Activated CD4-positive, alpha-beta T cell treated with anti-CD3 and anti-CD28 coated beads, Interleukin-2, amount 10 ng/mL, durations not matched to agents 24 days and 14 days (primary cell): ENCODE results near the gene KRTAP6-1. TPM values are rescaled to one million over a fixed set of nuclear protein-coding genes. Genes with fewer than 3 reads are reported as not detected.

Source experiments
- DNase-seq: peaks from one replicate; pipeline ENCODE4 v3.0.0; 2022
- H3K27ac Mint-ChIP-seq: one replicate; pipeline ENCODE4 v1.8.0; 2022; ENCODE audit warnings: mild to moderate bottlenecking, mixed read lengths
- H3K27me3 Mint-ChIP-seq: one replicate; pipeline ENCODE4 v1.8.0; 2022; ENCODE audit warnings: mixed read lengths
- H3K36me3 Mint-ChIP-seq: one replicate; pipeline ENCODE4 v1.8.0; 2022; ENCODE audit warnings: low read depth, mild to moderate bottlenecking, mixed read lengths
- H3K4me1 Mint-ChIP-seq: one replicate; pipeline ENCODE4 v1.8.0; 2021; ENCODE audit warnings: mixed read lengths
- H3K4me3 Mint-ChIP-seq: one replicate; pipeline ENCODE4 v1.8.0; 2022; ENCODE audit warnings: mild to moderate bottlenecking, moderate library complexity, mixed read lengths
- H3K9me3 Mint-ChIP-seq: one replicate; pipeline ENCODE4 v1.8.0; 2021; ENCODE audit warnings: mixed read lengths
- intact Hi-C: fragments of 100-400 bp; cut with micrococcal nuclease; formaldehyde crosslinking; loops from one replicate; pipeline ENCODE4 v1.15.1; 2023
- total RNA-seq: library from RNA; stranded (reverse); gene quantifications from 2 replicates; pipeline ENCODE4 v1.2.3, GENCODE V29; 2022

Gene KRTAP6-1
- not detected in 2 replicates for total RNA-seq

- H3K9me3 Mint-ChIP-seq: no peaks in the 10 kb centered on the region
- no peaks in the 10 kb centered on the region for H3K4me1 Mint-ChIP-seq
- no peaks in the 10 kb centered on the region for H3K27me3 Mint-ChIP-seq
- DNase-seq: no peak
- no peak within 1 kb of the TSS for H3K27ac Mint-ChIP-seq
- intact Hi-C loops: no loop called here
- H3K36me3 Mint-ChIP-seq: no peaks in the 10 kb centered on the region
- H3K4me3 Mint-ChIP-seq: no peak within 1 kb of the TSS
Observed at GRCh38 chr21:30613836-30614235, at the start of gene KRTAP6-1. KRTAP6-1 (minus strand) TSS chr21:30613930; CDS start chr21:30613904, 26 bp downstream.

- Mint-ChIP-seq H3K27me3 (peaks cover 2% of the 10 kb centered on the region), H3K9me3 (peaks cover 4% of the 10 kb centered on the region)
Observed at GRCh38 chr21:30652891-30653290, 39.2 kb upstream of the KRTAP6-1 start.

GRCh38 chr21:30646904-30647414 lies 33.2 kb upstream of the KRTAP6-1 start:
- Mint-ChIP-seq H3K27me3 (peaks cover 2% of the 10 kb centered on the region), H3K4me3 (no peak overlapping the region), H3K36me3 (no peaks in the 10 kb centered on the region), H3K27ac (no peak overlapping the region), H3K9me3 (no peaks in the 10 kb centered on the region), H3K4me1 (no peaks in the 10 kb centered on the region)
- no peak for DNase-seq
- intact Hi-C loops: no loop called here

More at GRCh38 chr21:30652891-30653290, 39.2 kb upstream of the KRTAP6-1 start:
- intact Hi-C loops: no loop called here
- Mint-ChIP-seq H3K4me3 (no peak overlapping the region), H3K27ac (no peak overlapping the region), H3K4me1 (no peaks in the 10 kb centered on the region), H3K36me3 (no peaks in the 10 kb centered on the region)
- no peak for DNase-seq

- Mint-ChIP-seq H3K36me3 (no peaks in the 10 kb centered on the region), H3K4me1 (no peaks in the 10 kb centered on the region), H3K27ac (no peak within 1 kb of the TSS), H3K4me3 (no peak within 1 kb of the TSS), H3K9me3 (no peaks in the 10 kb centered on the region), H3K27me3 (no peaks in the 10 kb centered on the region)
- DNase-seq: no peak
- intact Hi-C loops: no loop called here
Observed at GRCh38 chr21:30642564-30642963, 28.8 kb upstream of the KRTAP6-1 start, which contains the start of gene KRTAP20-3. KRTAP20-3 (plus strand) TSS chr21:30642864.

- intact Hi-C loops: no loop called here
- no peak overlapping the region for H3K4me3 Mint-ChIP-seq
- no peak overlapping the region for H3K27ac Mint-ChIP-seq
- H3K27me3 Mint-ChIP-seq: no peaks in the 10 kb centered on the region
- no peak for DNase-seq
- H3K36me3 Mint-ChIP-seq: no peaks in the 10 kb centered on the region
- H3K9me3 Mint-ChIP-seq: no peaks in the 10 kb centered on the region
- no peaks in the 10 kb centered on the region for H3K4me1 Mint-ChIP-seq
Observed at GRCh38 chr21:30638686-30639085, 25.0 kb upstream of the KRTAP6-1 start.

- DNase-seq: no peak
- no peaks in the 10 kb centered on the region for H3K36me3 Mint-ChIP-seq
- H3K4me3 Mint-ChIP-seq: no peak within 1 kb of the TSS
- H3K27ac Mint-ChIP-seq: no peak within 1 kb of the TSS
- H3K27me3 Mint-ChIP-seq: no peaks in the 10 kb centered on the region
- intact Hi-C loops: no loop called here
- H3K4me1 Mint-ChIP-seq: no peaks in the 10 kb centered on the region
- H3K9me3 Mint-ChIP-seq: no peaks in the 10 kb centered on the region
Observed at GRCh38 chr21:30634906-30635305, 21.2 kb upstream of the KRTAP6-1 start, which contains the start of gene KRTAP20-2. KRTAP20-2 (plus strand) TSS chr21:30635206; CDS start chr21:30635264, 58 bp downstream.

- H3K27ac Mint-ChIP-seq: no peak overlapping the region
- intact Hi-C loops: no loop called here
- H3K9me3 Mint-ChIP-seq: no peaks in the 10 kb centered on the region
Observed at GRCh38 chr21:30629200-30629599, 15.5 kb upstream of the KRTAP6-1 start.

GRCh38 chr21:30628109-30628508 lies 14.4 kb upstream of the KRTAP6-1 start:
- no peak for DNase-seq
- Mint-ChIP-seq H3K36me3 (no peaks in the 10 kb centered on the region), H3K27ac (no peak overlapping the region), H3K4me1 (no peaks in the 10 kb centered on the region), H3K27me3 (no peaks in the 10 kb centered on the region), H3K4me3 (no peak overlapping the region), H3K9me3 (no peaks in the 10 kb centered on the region)
- intact Hi-C loops: no loop called here

More at GRCh38 chr21:30629200-30629599, 15.5 kb upstream of the KRTAP6-1 start:
- Mint-ChIP-seq H3K4me1 (no peaks in the 10 kb centered on the region), H3K36me3 (no peaks in the 10 kb centered on the region), H3K4me3 (no peak overlapping the region), H3K27me3 (no peaks in the 10 kb centered on the region)
- DNase-seq: no peak

- no peak for DNase-seq
- no peaks in the 10 kb centered on the region for H3K9me3 Mint-ChIP-seq
- no peaks in the 10 kb centered on the region for H3K4me1 Mint-ChIP-seq
- H3K36me3 Mint-ChIP-seq: no peaks in the 10 kb centered on the region
- no peak overlapping the region for H3K27ac Mint-ChIP-seq
- intact Hi-C loops: no loop called here
- H3K4me3 Mint-ChIP-seq: no peak overlapping the region
- no peaks in the 10 kb centered on the region for H3K27me3 Mint-ChIP-seq
Observed at GRCh38 chr21:30625449-30626165, 11.9 kb upstream of the KRTAP6-1 start.

- H3K27me3 Mint-ChIP-seq: no peaks in the 10 kb centered on the region
- H3K4me3 Mint-ChIP-seq: no peak overlapping the region
- no peaks in the 10 kb centered on the region for H3K4me1 Mint-ChIP-seq
- intact Hi-C loops: no loop called here
- no peaks in the 10 kb centered on the region for H3K36me3 Mint-ChIP-seq
- no peak for DNase-seq
- H3K9me3 Mint-ChIP-seq: no peaks in the 10 kb centered on the region
- no peak overlapping the region for H3K27ac Mint-ChIP-seq
Observed at GRCh38 chr21:30623362-30623761, 9.6 kb upstream of the KRTAP6-1 start.

GRCh38 chr21:30620522-30620921 lies 6.8 kb upstream of the KRTAP6-1 start, which contains the start of gene KRTAP20-4:
KRTAP20-4 (plus strand) TSS chr21:30620627.
- Mint-ChIP-seq H3K4me3 (no peak within 1 kb of the TSS), H3K27ac (no peak within 1 kb of the TSS), H3K36me3 (no peaks in the 10 kb centered on the region), H3K4me1 (no peaks in the 10 kb centered on the region), H3K27me3 (no peaks in the 10 kb centered on the region), H3K9me3 (no peaks in the 10 kb centered on the region)
- intact Hi-C loops: no loop called here
- DNase-seq: no peak

- Mint-ChIP-seq H3K27ac (no peak overlapping the region), H3K9me3 (no peaks in the 10 kb centered on the region), H3K4me3 (no peak overlapping the region), H3K4me1 (no peaks in the 10 kb centered on the region), H3K36me3 (no peaks in the 10 kb centered on the region), H3K27me3 (no peaks in the 10 kb centered on the region)
- intact Hi-C loops: no loop called here
- DNase-seq: no peak
Observed at GRCh38 chr21:30620080-30620479, 6.3 kb upstream of the KRTAP6-1 start.

- Mint-ChIP-seq H3K4me1 (no peaks in the 10 kb centered on the region), H3K27me3 (no peaks in the 10 kb centered on the region), H3K9me3 (no peaks in the 10 kb centered on the region)
Observed at GRCh38 chr21:30616125-30616524, 2.4 kb upstream of the KRTAP6-1 start, which contains the start of gene KRTAP20-1. KRTAP20-1 (plus strand) TSS chr21:30616425; CDS start chr21:30616455, 30 bp downstream.

GRCh38 chr21:30615199-30615598 lies 1.5 kb upstream of the KRTAP6-1 start:
- intact Hi-C loops: no loop called here
- no peak overlapping the region for H3K27ac Mint-ChIP-seq
- no peak overlapping the region for H3K4me3 Mint-ChIP-seq
- no peak for DNase-seq
- no peaks in the 10 kb centered on the region for H3K4me1 Mint-ChIP-seq
- no peaks in the 10 kb centered on the region for H3K9me3 Mint-ChIP-seq
- no peaks in the 10 kb centered on the region for H3K27me3 Mint-ChIP-seq
- no peaks in the 10 kb centered on the region for H3K36me3 Mint-ChIP-seq

More at GRCh38 chr21:30616125-30616524, 2.4 kb upstream of the KRTAP6-1 start, which contains the start of gene KRTAP20-1:
- intact Hi-C loops: no loop called here
- Mint-ChIP-seq H3K4me3 (no peak within 1 kb of the TSS), H3K36me3 (no peaks in the 10 kb centered on the region), H3K27ac (no peak within 1 kb of the TSS)
- DNase-seq: no peak
